ENCODE results near the gene PTGIS.

PTGIS gene

GRCh38 chr20:49519777-49520359 lies 48.1 kb downstream of the PTGIS start:
- no peak for DNase-seq

DNA sequence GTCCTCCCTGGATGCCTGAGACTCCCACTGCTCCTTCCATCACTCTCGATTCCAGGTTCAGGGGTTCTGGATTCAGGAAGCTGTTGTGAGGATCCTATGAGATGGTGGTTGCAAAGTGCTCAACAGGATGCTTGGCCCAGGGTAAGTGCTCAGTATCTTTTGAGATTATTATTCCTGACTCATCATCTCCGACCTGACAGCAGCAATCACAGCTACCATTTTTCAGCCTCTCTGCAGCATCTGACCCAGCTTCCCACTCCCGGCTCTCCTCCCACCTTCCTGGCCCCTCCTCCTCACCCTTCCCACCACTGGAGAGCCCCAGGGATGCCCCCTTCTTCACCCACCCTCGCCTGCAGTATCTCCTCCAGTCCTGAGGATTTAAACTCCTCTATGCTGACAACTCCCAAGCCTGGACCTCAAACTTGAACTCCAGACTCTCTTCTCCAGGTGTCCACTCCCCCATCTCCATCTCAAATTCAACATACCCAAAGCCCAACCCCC lies 48.7 kb downstream of the PTGIS start:
- no peak for DNase-seq

DNA sequence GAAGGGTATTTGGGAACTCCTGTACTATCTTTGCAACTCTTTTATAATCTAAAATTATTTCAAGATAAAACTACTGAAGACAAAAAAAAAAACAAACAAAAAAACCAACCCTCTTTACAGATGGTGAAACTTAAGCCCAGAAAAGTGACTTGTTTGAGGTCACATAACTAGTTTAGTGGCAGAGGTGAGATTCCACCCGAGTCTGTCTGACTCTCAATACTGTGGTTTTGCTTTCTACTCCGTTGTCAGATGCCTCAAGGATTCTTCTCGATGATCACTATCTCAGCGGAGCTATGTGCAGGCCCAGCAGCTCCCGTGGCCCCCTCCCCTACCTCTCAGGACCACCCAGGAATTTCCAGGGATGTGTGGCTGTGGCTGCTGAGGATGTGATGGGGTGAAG lies 49.4 kb downstream of the PTGIS start:
- DNase-seq: no peak

GRCh38 chr20:49517805-49518100 lies 50.2 kb downstream of the PTGIS start:
- DNase-seq: no peak

- DNase-seq: no peak
These were observed 50.8 kb downstream of the PTGIS start for GRCh38 chr20:49516916-49517804.

DNA sequence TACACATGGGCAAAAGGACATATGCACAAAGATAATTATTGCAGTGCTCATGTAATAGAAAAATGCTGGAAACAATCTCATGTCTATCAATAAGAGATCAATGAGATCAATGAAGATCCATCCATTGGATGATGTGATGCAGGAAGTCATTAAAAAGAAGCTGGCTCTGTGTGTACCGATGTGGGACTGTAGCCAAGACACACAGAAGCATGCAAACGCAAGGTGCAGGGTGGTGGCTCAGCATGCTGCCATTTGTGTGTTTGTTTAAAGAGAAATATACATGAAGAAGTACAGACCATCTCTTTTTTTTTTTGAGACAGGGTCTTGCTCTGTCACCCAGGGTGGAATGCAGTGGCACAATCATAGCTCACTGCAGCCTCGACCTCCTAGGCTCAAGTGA lies 52.4 kb downstream of the PTGIS start:
- no peak for DNase-seq

GRCh38 chr20:49513517-49513916 lies 54.4 kb downstream of the PTGIS start:
- DNase-seq: no peak

GRCh38 chr20:49513009-49513408 lies 54.9 kb downstream of the PTGIS start:
- no peak for DNase-seq

- no peak for DNase-seq
These were observed 56.0 kb downstream of the PTGIS start for GRCh38 chr20:49511788-49512525.

GRCh38 chr20:49510562-49511122 lies 57.3 kb downstream of the PTGIS start:
- no peak for DNase-seq

DNA sequence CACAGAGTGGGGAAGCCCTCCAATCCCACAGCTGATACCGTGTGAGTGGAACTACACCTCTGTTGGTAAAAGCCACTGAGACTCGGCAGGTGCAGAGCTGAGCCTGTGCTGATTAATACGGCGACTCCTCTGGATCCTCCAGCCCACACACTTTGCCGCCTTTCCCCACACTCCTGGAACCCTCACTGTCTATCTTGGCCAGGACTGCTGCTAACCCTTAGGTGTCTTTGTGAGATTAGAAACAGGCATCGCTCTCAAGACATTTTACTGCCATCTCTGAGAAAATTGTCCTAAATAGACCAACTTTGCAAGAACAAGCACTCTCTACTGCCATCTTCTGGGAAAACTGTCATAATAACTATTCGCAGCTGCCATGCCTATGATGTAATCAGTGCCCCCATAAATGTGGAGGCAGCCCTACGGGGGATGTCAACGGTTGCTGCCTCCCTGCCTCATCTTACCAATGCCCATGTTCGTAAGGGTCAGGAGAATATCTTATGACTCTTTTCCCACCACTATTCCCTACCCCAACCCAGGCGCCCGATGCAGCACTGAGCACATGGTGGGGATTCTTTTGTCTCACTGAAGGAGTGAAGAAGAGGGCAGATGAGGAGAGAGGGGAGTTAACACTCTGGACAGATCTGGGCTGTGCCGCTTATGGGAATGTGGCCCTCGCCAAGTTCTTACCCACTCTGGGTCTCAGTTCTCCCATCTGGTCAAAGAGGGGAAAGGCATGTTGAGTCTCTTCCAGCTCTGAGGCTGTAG lies 59.3 kb downstream of the PTGIS start:
- no peak for DNase-seq

DNA sequence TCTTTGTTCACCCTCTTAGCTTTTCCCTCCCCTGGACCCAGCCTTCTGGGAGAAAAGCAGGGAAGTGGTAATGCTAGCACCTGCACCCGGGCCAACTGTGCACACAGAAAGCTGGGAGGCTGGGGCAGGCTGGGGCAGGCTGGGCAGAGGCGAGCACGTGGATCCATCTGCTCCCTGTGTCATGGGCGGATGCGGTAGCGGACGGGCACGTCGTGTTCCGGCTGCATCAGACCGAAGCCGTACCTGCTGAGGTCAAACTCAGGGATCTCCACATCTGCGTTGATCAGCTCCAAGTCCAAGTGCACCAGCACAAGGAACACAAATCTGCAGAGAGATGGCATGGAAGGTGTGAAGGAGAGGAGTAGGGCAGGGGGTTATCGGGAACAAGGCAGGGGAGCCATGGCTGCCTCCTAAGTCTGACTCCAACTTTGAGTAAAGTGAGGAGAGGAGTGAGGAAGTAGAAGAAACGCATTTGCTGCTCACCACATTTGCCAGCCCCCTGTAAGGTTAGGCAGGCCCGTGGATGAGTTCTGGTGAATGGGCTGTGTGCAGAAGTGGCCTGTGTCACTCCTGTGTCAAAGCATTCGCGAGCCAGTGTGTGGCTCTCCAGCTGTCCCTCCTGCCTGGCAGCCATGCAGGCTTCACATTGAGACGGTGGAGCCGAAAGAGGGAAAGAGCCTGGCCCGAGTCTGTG lies 60.0 kb downstream of the PTGIS start:
- DNase-seq: no peak

GRCh38 chr20:49505518-49505917 lies 62.4 kb downstream of the PTGIS start:
- no peak for DNase-seq

DNA sequence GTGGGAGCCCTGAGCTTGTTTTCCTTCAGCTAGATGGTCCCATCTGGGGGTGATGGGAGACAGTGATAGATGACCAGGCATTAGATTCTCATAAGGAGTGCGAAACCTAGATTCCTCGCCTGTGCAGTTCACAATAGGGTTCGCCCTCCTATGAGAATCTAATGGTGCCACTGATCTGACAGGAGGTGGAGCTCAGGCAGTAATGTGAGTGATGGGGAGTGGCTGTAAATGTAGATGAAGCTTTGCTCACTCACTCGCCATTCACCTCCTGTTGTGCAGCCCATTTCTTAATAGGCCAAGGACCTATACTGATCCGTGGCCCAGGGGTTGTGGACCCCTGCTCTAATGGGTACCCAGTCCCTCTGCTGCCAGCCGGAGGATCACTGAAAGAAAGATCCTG lies 64.8 kb downstream of the PTGIS start:
- DNase-seq: no peak

- no peak for DNase-seq
These were observed 66.0 kb downstream of the PTGIS start for GRCh38 chr20:49501917-49502316.

DNA sequence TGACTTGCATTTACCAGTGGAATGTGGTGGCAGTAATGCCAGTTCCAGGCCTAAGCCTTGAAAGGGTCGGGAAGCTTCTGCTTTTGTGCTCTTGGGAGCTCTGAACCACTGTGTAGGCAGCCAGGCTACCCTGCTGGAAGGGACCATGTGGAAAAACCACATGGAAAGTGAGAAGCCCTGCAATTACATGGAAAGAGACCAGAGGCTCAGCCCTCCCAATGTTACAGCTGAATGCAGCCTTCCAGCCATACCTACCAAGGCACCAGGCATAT lies 70.6 kb downstream of the PTGIS start:
- no peak for DNase-seq

GRCh38 chr20:49496553-49497397 lies 71.2 kb downstream of the PTGIS start:
- no peak for DNase-seq

GRCh38 chr20:49496043-49496442 lies 71.9 kb downstream of the PTGIS start:
- no peak for DNase-seq

- no peak for DNase-seq
These were observed 77.2 kb downstream of the PTGIS start for GRCh38 chr20:49490689-49491088.

- DNase-seq: no peak
These were observed 78.2 kb downstream of the PTGIS start for GRCh38 chr20:49489688-49490087.

DNA sequence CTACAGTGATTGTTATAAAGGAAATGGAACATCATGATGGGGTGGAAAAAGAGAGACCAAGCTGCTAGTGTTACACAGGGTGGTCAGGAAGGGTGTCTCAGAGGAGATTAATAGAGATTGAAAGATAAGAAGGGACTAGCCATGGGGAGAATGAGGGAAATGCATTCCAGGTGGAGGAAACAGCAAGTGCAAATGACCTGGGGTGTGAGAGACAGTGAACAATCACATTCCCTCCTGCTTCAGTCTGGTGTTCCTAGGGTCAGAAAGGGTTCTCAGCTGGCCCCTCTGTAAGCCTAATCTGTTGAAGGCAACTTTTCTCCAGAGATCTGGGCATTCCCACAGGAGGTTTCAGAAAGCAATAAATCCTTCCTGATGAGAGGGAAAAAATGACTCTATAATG lies 81.9 kb downstream of the PTGIS start:
- DNase-seq: no peak

Measured in activated CD8-positive, alpha-beta memory T cell treated with anti-CD3 and anti-CD28 coated beads, Interleukin-2, amount 50 U/mL, for 4 hours (primary cell).